ENCODE results near the gene TFCP2L1. TPM values are rescaled to one million over a fixed set of nuclear protein-coding genes. Genes with fewer than 3 reads are reported as not detected.
A peak's percentile ranks its signal among the peaks of the same experiment; 100 is the strongest.
"Not testable (repeated sequence)": the region's sequence is repeated elsewhere in the genome, so short reads cannot be mapped to it uniquely, and the experiment has no call there.

Gene TFCP2L1
- total RNA-seq, 1 donor from 2014 or later: not detected

GRCh38 chr2:121225681-121226080 lies 59.3 kb downstream of the TFCP2L1 start:
- DNase-seq (ENCODE audit: low read depth in 2 of 2): not testable (repeated sequence)

- peak in 1 of 2 donors; percentile 48 for DNase-seq (ENCODE audit: low read depth in 2 of 2)
Measured at GRCh38 chr2:121220995-121221394, 64.0 kb downstream of the TFCP2L1 start.

GRCh38 chr2:121219866-121220265 lies 65.1 kb downstream of the TFCP2L1 start:
- no peak for DNase-seq (ENCODE audit: low read depth in 2 of 2)

GRCh38 chr2:121218386-121218938 lies 66.5 kb downstream of the TFCP2L1 start:
- DNase-seq (ENCODE audit: low read depth in 2 of 2): no peak

- no peak for DNase-seq (ENCODE audit: low read depth in 2 of 2)
Measured at GRCh38 chr2:121217627-121218026, 67.4 kb downstream of the TFCP2L1 start.

- no peak for DNase-seq (ENCODE audit: low read depth in 2 of 2)
Measured at GRCh38 chr2:121214296-121214695, 70.7 kb downstream of the TFCP2L1 start.

- DNase-seq (ENCODE audit: low read depth in 2 of 2): no peak
Measured at GRCh38 chr2:121213386-121213785, 71.6 kb downstream of the TFCP2L1 start.

GRCh38 chr2:121212661-121213325 lies 72.2 kb downstream of the TFCP2L1 start:
- no peak for DNase-seq (ENCODE audit: low read depth in 2 of 2)

GRCh38 chr2:121211689-121212151 lies 73.3 kb downstream of the TFCP2L1 start:
- no peak for DNase-seq (ENCODE audit: low read depth in 2 of 2)

- DNase-seq (ENCODE audit: low read depth in 2 of 2): no peak
Measured at GRCh38 chr2:121211251-121211650, 73.8 kb downstream of the TFCP2L1 start.

GRCh38 chr2:121210691-121211090 lies 74.3 kb downstream of the TFCP2L1 start:
- DNase-seq (ENCODE audit: low read depth in 2 of 2): no peak

GRCh38 chr2:121209014-121209610 lies 75.9 kb downstream of the TFCP2L1 start:
- no peak for DNase-seq (ENCODE audit: low read depth in 2 of 2)

GRCh38 chr2:121207494-121207893 lies 77.5 kb downstream of the TFCP2L1 start:
- no peak for DNase-seq (ENCODE audit: low read depth in 2 of 2)

GRCh38 chr2:121205321-121205942 lies 79.6 kb downstream of the TFCP2L1 start:
- peak in 1 of 2 donors; percentile 17 for DNase-seq (ENCODE audit: low read depth in 2 of 2)

GRCh38 chr2:121203591-121204249 lies 81.3 kb downstream of the TFCP2L1 start:
- DNase-seq (ENCODE audit: low read depth in 2 of 2): no peak

- DNase-seq (ENCODE audit: low read depth in 2 of 2): no peak
Measured at GRCh38 chr2:121202541-121203310, 82.3 kb downstream of the TFCP2L1 start.

- no peak for DNase-seq (ENCODE audit: low read depth in 2 of 2)
Measured at GRCh38 chr2:121201796-121202195, 83.2 kb downstream of the TFCP2L1 start.

GRCh38 chr2:121200419-121201315 lies 84.3 kb downstream of the TFCP2L1 start:
- DNase-seq (ENCODE audit: low read depth in 2 of 2): peak in 1 of 2 donors; percentile 23

- no peak for DNase-seq (ENCODE audit: low read depth in 2 of 2)
Measured at GRCh38 chr2:121200011-121200347, 85.0 kb downstream of the TFCP2L1 start.
